ENCODE measurements around the gene CARNS1.
"Not testable (repeated sequence)": the region's sequence is repeated elsewhere in the genome, so short reads cannot be mapped to it uniquely, and the experiment has no call there.

Gene CARNS1

DNA sequence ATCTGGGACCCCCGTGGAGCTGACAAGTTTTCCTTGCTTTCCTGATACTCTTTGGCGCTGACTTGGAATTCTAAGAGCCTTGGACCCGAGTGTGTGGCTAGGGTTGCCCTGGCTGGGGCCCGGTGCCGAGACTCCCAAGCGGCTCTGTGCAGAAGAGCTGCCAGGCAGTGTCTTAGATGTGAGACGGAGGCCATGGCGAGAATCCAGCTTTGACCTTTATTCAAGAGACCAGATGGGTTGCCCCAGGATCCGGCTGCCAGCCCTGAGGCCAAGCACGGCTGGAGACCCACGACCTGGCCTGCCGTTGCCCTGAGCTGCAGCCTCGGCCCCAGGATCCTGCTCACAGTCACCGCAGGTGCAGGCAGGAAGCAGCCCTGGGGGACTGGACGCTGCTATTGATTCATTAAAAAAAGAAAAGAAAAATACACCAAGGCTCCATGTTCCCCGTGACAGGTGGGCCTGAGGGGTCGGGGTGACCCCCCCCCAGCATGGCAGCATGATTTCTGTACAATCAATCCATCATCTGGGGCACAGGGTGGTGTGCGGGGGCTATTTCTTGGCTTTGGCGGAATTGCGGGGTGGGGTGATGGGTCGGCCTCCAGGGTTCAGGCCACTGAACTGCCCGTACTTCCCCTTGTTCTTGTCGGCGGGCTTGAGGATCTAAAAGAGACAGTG is 17.4 kb upstream of the CARNS1 start:
- no peak for FAIRE-seq

DNA sequence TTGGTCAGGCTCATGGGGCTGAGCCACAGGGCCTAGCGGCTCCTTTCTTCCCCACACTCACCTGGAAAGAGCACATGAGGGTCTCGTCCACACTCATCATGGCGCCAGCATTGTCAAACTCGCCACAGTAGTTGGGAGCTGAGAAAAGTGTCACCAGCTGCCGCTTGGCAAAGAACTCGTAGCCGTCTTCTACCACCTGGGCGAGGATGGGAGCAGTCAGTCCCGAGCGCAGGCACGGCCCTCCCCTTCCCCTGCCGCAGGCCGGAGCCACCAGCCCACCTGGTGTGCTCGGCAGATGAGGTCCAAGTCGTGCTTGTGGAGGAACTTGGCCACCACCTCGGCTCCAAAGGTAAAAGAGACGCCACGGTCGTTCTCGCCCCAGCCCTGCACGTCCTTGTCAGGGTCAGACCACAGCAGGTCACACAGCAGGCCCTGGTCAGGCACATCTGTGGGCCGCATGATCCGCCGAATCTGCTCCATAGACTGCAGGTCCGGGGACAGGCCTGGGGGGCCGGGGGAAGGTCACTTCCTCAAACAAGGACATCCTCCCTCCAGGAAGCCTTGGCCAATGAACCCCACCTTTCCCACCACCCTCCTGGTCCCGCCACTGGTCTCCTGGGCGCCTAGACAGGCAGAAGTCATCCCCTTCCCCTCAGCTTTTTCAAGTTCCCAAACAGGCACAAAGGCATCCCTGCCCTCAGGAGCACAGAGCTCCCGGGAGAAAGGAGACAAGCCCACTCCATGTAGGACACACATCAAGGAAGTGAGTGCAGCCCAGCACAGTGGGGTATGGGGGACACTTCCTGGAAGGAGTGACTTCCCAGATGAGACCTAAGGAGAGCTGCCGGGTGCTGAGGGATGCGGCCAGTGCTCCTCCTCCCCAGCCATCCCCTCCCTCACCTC is 16.6 kb upstream of the CARNS1 start:
- FAIRE-seq, result no peak

DNA sequence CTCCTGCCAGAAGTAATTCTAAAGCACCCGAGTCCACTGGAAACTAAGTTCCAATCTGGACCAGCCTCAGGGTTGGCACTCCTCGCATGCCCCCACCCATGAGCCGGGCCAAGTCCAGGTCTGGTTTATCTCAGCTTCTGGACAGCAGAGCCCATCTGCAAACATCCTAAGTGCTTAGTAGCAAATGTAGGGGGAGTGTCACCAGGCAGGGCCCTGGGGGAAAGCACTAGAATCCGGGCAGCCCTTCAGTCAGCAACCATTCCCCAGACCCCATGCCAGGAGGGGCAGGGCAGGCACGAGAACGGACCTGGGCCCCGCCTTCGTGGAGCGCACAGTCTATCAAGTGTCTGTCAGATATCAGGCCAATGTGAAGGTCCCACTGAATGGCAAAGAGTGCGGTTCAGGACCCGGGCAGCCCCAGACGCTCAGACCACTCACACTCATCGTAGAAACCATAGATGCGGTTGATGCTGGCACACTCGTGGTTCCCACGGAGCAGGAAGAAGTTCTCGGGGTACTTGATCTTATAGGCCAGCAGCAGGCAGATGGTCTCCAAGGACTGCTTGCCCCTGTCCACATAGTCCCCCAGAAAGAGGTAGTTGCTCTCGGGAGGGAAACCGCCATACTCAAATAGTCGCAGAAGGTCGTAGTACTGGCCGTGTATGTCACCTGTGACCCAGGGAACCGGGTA is 15.1 kb upstream of the CARNS1 start:
- no peak for FAIRE-seq

DNA sequence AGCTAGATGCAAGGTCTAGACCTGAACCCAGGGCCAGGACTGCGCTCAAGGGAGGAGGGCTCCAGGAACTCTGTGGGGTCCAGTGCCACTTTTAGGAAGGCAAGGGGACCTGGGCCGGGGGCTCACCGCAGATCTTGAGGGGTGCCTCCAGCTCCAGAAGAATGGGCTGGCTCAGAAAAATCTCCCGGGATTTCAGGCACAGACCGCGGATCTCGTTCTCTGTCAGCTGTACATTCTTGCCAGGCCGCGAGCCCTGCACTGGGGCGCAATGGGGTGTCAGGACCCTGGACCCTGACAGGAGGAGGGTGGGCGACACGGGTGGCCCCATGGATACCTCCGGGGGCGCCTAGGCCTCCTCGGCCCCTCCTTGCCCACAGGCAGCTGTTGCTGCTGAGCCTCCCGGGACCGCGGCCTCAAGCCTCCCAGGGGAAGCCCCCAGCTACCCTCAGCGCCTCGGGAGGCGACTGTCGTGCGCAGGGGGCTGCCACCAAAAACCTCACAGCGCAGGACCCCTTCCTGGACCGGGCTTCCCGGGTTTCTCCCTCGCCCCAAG is 14.5 kb upstream of the CARNS1 start:
- FAIRE-seq, result no peak

DNA sequence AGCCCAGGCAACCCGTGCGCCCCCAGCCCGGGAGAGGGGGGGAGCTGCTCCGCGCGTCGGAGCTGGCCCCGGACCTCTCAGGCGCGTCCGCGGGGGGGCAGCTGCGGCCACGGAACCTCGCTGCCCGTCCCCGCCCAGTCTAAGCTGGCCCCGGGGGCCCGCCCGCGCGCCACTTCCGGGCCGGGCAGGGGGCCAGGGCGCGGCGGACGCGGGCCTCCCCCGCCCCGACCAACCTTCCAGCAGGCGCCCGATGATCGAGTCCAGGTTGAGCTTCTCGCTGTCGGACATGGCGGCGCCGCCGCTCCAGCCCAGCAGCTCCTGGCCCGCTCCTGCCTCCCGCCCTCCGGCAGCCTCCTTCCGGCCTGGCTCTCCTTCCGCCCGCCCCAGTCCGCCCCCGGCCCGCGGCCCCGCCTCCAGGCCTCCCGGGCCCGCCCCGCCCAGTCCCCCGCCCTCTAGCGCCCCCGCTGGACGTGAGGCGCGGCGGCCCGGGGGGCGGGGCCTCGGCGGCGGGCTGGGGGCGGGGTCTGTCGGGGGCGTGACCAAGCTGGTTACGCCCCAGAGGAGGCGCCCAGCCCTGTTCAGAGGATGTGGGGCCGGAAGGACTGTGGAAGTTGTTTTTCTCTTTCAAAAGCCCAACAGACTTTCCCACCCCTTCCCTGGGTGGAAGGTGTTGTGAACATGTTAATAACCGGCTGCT is 13.8 kb upstream of the CARNS1 start, which contains the start of gene PPP1CA:
TSS of gene PPP1CA (minus strand) at position 364 of the 697 bp plus-strand sequence. CDS start at position 288, 76 bp downstream.
- FAIRE-seq, result no peak

DNA sequence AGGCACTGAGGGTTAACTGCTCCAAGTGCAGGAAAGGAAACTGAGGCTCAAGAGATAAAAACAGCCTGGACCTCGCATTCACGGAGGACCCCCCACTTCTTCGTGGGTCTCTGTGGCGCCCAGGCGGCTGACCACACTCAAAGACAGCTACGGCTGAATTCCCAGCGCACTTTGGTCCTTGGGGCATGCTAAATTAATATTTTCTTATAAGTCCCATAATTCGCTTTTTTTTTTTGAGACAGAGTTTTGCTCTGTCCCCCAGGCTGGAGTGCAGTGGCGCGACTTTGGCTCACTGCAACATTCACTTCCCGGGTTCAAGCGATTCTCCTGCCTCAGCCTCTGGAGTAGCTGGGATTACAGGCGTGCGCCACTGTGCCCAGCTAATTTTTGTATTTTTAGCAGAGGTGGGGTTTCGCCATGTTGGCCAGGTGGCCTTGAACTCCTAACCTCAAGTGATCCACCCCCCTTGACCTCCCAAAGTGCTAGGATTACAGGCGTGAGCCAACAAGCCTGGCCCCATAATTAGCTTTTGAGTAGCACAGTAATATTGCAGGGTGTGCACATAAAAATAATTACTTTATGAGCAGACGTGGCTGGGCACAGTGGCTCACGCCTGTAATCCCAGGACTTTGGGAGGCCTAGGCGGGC is 13.2 kb upstream of the CARNS1 start:
- FAIRE-seq, result not testable (repeated sequence)

DNA sequence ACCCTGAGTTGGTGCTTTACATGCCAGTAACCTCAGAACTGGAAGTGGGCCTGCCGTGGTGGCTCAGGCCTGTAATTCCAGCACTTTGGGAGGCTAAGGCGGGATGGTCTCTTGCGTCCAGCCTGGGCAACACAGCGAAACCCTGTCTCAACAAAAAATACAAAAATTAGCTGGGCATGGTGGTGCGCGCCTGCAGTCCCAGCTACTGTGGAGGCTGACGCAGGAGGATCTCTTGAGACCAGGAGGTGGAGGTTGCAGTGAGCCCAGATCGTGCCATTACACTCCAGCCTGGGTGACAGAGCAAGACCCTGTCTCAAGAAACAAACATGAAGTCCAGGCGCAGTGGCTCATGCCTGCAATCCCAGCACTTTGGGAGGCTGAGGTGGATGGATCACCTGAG is 12.4 kb upstream of the CARNS1 start:
- not testable (repeated sequence) for FAIRE-seq

DNA sequence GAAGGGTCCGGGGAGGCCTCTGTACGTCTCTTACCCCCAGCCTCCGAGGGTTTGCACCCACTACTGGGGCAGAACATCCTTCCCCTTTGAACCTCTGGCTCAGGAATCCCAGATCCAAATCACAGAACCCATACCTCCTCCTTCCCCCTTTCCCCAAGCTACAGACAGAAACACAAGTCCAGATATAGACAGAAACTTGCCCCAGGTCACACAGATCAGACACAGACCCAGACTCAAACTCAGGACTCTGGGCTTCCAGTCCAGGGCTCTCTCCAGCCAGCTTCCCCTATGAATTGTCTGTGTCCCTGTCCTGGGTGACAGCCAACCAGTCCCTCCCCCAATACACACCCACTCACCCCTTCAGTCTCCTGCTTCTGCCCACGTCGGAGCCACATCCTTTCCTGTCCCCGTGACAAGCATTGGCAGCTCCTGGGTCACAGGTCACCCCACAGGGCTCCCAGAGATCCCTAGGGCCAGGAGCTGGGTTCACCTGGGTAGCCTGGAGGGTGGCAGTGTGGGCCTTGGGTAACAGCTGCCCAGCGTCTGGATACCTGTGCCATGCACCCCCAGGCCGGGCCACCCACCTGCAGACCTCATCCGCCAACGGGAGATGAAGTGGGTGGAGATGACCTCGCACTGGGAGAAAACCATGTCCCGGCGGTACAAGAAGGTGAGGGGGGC is 10.8 kb upstream of the CARNS1 start:
- FAIRE-seq, result no peak

DNA sequence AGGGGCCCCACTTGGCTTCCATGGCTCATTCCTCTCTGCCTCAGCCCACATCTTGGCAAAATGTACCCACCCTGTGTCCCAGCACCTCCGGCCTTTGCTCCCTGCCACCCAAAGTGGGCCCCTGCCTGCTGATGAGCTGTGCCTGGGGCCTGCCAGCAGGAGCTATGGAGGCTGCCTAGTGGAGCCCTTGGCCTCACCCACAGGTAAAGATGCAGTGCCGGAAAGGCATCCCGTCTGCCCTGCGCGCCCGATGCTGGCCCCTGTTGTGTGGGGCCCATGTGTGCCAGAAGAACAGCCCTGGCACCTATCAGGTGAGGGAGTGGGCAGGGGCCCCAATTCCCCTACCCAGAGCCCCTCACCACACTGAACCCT is 10.3 kb upstream of the CARNS1 start:
- FAIRE-seq, result no peak

DNA sequence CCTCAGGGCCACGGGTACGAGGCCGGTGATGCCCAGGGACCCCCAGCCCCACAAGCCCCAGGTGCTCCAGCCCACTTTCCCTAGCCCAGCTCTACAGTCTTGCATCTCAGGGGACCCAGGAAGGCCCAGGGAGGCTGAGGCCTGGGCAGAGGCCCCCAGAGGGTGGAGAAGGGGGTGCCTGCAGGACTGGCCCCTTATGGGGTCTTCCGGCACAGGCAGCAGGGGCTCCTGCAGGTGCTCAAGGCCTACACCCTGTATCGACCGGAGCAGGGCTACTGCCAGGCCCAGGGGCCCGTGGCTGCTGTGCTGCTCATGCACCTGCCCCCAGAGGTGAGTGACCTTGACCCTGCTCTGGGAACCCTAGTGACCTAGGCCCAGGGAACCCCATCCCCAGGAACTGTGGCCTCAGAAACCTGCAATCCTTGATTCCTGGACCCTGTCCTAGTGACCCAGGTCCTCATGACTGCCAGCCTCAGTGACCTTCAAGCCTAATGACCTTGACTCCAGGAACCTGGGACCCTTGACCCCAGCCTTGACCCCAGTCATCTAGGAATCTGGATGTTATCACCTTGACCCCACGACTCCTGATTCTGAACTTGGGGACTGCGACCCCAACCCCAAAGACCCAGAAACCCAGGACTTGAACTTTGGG is 9.7 kb upstream of the CARNS1 start:
- no peak for FAIRE-seq

DNA sequence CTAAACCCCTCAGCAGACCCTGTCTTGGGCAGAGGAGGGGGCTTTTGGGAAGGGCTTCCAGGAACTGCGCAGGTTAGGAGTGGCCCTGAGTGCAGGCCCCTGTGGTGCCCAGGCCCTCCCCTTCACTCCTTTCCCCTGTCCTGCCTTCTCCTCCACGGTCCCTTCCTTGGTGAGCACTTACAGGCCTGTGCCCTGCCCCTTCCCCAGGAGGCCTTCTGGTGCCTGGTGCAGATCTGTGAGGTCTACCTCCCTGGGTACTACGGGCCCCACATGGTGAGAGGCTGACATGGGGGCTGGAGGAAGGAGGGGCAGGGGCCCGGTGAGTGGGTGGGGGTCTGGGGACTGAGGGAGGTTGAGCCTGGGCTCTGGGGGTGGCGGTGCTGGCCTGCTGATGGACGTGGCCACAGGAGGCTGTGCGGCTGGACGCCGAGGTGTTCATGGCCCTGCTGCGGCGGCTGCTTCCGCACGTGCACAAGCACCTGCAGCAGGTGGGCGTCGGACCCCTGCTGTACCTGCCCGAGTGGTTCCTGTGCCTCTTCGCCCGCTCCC is 9.0 kb upstream of the CARNS1 start:
- no peak for FAIRE-seq

DNA sequence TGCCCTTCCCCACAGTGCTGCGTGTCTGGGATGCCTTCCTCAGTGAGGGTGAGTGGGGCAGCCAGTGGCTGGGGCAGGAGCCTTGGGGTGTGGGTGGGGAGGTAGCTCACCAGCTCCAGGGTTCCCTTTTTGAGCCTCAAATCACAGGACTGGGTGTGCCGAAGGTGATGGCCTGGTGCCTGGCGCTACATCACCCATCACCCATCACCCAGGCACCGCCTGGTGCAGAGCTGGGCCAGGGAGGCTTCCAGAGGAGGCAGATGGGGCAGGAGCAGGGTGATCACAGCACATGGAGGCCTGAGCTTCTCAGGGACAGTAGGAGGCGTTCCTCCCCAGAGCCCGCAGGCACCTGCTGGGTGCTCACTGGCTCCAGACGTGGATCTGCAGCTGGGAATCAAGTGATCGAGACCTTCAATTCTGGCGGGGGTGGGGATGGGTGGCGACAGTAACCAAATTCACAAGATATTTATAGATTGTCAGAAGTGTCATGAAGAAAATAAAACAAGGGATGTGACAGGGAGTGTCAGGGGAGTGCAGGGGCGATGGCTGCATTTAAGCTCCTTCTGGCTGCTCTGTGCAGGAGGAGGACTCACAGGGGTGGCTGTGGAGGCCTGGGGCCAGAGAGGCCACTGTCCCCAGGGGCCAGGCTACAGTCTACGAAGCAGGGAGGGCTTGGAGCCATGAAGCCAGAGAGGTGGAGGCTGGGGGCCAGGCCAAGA is 8.3 kb upstream of the CARNS1 start:
- FAIRE-seq, result no peak

DNA sequence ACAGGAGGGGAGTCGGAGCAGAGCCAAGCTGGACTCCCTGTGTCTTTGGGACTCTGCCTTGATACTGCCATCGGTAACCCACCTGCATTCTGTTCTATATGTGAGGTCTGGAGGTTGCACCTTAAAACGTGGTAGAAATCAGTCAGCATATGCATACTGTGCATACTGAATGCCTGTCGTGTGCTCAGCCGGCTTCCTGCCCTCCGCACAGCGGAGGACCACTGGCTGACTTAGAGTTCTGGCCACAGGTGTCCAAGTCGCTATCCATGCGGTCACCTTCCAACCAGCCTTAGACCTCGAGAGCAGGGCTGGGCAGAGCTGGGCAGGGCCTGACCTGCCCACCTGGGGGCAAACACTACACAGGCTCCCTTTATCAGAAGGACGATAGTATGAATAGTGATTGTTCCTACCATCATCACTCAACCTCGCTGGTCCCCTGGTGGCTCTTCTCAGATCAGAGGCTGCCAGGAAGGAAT is 7.8 kb upstream of the CARNS1 start:
- FAIRE-seq, result no peak

DNA sequence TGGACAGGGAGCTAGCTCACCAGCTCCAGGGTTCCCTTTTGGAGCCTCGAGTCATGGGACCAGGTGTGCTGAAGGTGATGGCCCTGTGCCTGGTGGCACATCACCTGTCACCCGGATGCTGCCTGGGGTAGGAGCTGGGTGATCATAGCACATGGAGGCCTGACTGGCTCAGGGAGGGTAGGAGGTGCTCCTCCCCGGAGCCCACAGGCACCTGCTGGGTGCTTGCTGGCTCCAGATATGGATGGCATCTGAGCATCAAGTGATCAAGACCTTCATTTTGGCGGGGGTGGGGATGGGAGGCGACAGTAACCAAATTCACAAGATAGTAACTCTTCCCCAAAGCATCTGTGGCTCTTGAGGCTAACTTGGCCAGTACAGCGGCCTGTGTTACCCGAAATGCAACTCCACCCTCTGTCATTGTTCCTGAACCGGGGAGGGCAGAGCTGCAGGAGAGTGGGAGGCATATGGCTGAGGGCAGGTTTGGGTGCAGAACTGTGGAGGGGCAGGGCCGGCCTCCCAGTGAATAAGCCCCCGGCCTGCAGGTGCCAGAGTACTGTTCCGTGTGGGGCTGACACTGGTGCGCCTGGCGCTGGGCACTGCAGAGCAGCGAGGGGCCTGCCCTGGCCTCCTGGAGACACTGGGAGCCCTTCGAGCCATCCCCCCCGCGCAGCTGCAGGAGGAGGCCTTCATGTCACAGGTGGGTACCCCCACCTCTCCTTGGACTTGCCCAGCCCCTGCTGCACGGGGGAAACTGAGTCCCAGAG is 6.9 kb upstream of the CARNS1 start:
- no peak for FAIRE-seq

DNA sequence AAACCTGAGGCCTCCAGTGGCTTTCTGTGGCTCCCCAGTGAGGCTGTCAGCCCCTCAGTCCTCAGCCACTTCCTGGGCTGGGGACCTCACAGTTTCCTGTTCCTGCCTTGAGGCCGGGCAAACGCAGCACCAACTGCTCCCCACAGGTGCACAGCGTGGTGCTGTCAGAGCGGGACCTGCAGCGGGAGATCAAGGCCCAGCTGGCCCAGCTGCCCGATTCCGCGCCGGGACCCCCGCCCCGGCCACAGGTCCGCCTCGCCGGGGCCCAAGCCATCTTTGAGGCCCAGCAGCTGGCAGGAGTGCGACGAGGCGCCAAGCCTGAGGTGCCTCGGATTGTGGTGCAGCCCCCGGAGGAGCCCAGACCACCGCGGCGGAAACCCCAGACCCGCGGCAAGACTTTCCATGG is 6.2 kb upstream of the CARNS1 start:
- no peak for FAIRE-seq

DNA sequence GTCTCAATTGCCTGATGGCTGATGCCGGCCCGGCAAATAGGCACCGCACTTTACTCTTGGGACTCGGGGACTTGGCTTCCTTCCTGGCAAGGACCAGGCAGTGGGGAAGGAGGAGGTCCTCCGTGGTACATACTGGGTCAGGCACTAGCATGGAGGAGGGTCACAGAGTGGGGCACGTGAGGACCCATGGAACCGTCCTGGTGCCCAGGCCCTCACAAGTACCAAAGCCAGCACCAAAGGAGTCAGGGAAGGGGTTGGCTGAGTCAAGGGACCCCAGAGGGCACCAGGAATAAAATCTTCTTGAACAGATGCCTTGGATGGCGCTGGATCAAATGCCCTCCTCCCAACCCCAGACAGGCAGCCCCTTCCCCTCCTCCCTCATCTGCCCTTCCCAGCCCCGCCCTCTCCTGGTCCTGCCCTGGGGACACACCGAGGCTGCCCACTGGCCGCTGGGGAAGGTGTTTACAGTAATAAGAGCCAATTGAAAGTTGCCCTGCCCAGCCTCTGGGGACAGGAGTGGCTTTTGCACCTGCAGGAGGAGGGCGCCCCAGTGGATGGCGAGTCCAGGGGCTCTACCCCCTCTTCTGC is 5.6 kb upstream of the CARNS1 start:
- FAIRE-seq, result no peak

DNA sequence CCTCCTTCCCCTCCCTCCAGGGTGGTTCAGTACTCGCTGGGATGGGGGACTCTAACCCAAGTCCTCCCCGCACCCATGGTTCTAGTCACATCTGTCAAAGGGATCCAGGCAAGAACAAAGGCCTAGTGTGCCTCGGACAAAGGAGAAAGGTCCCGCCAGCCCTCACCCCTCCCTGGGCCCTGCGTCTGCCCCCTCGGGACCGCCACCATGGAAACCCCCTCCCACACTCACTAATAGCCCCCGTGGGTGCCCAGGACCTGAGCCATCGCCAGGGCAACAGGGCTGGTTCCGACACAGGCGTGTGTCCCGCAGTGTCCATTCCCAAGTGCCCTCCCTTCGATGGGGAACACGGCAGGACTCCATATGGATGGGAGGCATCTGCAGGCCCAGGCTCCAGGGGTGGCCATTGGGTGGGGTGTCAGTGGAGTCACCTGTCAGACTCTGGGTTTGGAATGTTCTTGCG is 5.1 kb upstream of the CARNS1 start:
- no peak for FAIRE-seq

DNA sequence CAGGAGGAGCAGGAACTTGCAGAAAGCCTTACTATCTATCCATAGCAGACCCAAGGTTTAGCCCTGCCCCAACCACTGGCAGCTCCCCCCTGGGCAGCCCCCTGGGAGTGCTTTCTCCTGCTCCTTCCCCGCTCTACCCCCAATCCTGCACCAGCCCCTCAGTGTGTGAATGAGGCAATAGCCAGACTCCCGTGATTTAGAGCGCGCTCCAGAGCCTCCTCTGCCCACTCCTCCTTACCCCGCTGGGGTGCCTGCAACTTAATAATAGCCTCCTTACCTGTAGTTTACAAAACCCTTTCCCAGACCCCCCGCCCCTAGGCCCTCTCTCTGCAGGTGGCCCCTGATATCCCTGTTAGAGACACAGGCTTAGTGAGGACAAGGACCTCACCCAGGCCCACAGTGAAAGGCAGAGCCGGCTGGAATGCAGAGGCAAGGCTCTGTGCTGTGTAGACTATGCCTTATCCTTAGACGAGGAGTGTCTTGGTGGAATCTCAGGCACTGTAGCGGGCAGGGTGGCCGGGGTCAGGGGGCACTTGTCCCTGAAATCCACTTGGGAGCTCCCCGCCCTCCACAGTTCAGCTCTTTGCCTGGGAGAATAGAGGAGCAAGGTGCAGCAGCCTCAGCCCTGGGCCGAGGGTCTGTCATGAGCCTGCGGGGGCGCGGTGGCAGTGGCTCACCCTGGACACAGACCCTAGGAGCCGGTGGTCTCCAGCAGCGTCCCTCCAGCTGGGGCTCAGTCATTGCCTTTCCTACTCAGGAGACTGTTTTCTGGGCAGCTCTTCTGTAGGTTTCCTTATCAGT is 4.3 kb upstream of the CARNS1 start:
- FAIRE-seq, result no peak
